K562 (cell line): Measurements from ENCODE around the gene BCR.

Experiments
- BHLHE40 ChIP-seq: IDR thresholded peaks from 2 replicates; pipeline ENCODE4 v1.6.1; 2011; ENCODE audit warnings: low read length, improper control_type of control experiment
- CTCF ChIP-seq, 3 experiments: IDR thresholded peaks in 2 of 3; conservative IDR thresholded peaks in 1 of 3; 2 replicates each; pipeline ENCODE4 v1.5.1; 2011 to 2012; ENCODE audit warnings: low read length in 3 of 3, mild to moderate bottlenecking in 3 of 3, control low read depth in 2 of 3, improper control_type of control experiment in 1 of 3, inconsistent platforms in 1 of 3, low read depth in 1 of 3, mixed read lengths in 1 of 3, moderate library complexity in 1 of 3; ENCODE audit not compliant: insufficient read depth in 2 of 3
- EP300 ChIP-seq: IDR thresholded peaks from 2 replicates; pipeline ENCODE4 v1.6.1; 2012; ENCODE audit warnings: low read length, improper control_type of control experiment
- HNRNPL ChIP-seq: fragments of 200-400 bp; formaldehyde crosslinking; IDR thresholded peaks from 2 replicates; pipeline ENCODE4 v1.6.1; 2017; ENCODE audit warnings: low read depth, mild to moderate bottlenecking, low read length
- NELFE ChIP-seq: IDR thresholded peaks from 2 replicates; pipeline ENCODE4 v1.6.1; 2011; ENCODE audit warnings: mild to moderate bottlenecking; ENCODE audit not compliant: insufficient read depth, insufficient read length
- RBM34 ChIP-seq: fragments of 200-400 bp; formaldehyde crosslinking; IDR thresholded peaks from 2 replicates; pipeline ENCODE4 v1.6.1; 2018; ENCODE audit warnings: low read length, borderline replicate concordance; ENCODE audit not compliant: insufficient read depth
- SMC3 ChIP-seq: conservative IDR thresholded peaks from 2 replicates; pipeline ENCODE4 v1.6.1; 2011; ENCODE audit warnings: low read depth, low read length, improper control_type of control experiment; ENCODE audit not compliant: insufficient read depth
- THAP7 ChIP-seq: fragments of 250-450 bp; sonication (Bioruptor Pico); IDR thresholded peaks from 2 replicates; pipeline ENCODE4 v1.5.0; 2021
- ZBTB33 ChIP-seq: sonication (generic); formaldehyde crosslinking; IDR thresholded peaks from 2 replicates; pipeline ENCODE4 v1.8.1; 2023; ENCODE audit warnings: mild to moderate bottlenecking, missing genetic modification reagents
- ZBTB8A ChIP-seq: fragments of 450-650 bp; IDR thresholded peaks from 2 replicates; pipeline ENCODE4 v1.6.1; 2018; ENCODE audit warnings: mild to moderate bottlenecking, moderate library complexity; ENCODE audit not compliant: partially characterized antibody
- ZNF274 ChIP-seq: IDR thresholded peaks from 2 replicates; pipeline ENCODE4 v1.6.1; 2011; ENCODE audit warnings: low read depth, mild to moderate bottlenecking, low read length, moderate library complexity, borderline replicate concordance
- TF ChIP-seq, protein P1 (sequence below), 2 experiments: IDR thresholded peaks; 2 replicates each; pipeline ENCODE4 v1.6.1; 2012; ENCODE audit warnings: improper control_type of control experiment in 2 of 2, low read depth in 2 of 2, low read length in 2 of 2, borderline replicate concordance in 1 of 2

DNA sequence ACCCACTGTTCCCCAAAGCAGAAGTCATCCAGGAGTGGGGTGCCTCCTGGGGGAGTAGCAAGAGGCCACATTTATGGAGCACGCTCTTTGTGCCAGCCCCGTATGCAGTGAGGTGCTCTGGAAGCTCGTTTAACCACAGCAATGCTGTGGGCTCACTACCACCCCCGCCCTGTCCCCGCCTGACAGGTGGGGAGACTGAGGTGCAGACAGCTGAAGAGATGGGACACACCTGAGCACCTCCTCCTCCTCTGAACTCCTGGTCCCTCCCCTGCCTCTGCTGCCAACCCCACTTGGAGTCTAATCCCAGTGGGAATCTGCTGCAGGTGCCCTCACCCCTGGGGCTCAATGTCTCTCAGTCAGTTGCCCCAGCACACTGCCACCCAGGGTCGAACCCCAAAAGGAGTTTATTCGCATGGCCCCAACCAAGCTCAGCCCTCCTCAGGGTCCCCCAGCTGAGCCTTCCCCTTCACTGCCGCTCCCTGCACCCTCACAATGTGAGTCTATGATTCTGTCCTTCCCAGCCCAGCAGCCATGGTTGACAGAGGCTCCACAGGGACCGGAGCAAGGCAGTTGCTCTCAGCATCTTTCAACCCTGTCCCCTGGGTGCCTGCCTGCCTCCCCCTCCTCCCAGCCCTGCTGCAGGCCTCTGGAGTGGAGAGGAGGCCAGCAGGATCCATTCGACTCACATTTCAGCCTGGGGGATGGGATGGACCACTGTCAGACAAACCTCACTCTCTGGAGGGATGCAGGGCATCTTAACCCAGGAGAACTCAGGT is 13.3 kb upstream of the BCR start:
- TF ChIP-seq SMC3: peak; percentile 19; the same call in 1 of the 2 replicates
- TF ChIP-seq ZBTB8A: no peak
- no peak for TF ChIP-seq CTCF (IDR thresholded peaks at IDR 0.05 in 2 of 3, conservative IDR thresholded peaks at IDR 0.05 in 1 of 3; ENCODE audit: insufficient read depth in 2 of 3, low read depth in 1 of 3, low read length in 3 of 3)
- TF ChIP-seq HNRNPL: no peak
- no peak for TF ChIP-seq THAP7
- TF ChIP-seq NELFE: no peak
- no peak for TF ChIP-seq ZBTB33 (CRISPR knock-in tag)
- TF ChIP-seq RBM34: no peak
- no peak for TF ChIP-seq EP300
- TF ChIP-seq BHLHE40: peak; percentile 41; the same call in 1 of the 2 replicates
- TF ChIP-seq ZNF274: no peak
- TF ChIP-seq, protein P1, sequence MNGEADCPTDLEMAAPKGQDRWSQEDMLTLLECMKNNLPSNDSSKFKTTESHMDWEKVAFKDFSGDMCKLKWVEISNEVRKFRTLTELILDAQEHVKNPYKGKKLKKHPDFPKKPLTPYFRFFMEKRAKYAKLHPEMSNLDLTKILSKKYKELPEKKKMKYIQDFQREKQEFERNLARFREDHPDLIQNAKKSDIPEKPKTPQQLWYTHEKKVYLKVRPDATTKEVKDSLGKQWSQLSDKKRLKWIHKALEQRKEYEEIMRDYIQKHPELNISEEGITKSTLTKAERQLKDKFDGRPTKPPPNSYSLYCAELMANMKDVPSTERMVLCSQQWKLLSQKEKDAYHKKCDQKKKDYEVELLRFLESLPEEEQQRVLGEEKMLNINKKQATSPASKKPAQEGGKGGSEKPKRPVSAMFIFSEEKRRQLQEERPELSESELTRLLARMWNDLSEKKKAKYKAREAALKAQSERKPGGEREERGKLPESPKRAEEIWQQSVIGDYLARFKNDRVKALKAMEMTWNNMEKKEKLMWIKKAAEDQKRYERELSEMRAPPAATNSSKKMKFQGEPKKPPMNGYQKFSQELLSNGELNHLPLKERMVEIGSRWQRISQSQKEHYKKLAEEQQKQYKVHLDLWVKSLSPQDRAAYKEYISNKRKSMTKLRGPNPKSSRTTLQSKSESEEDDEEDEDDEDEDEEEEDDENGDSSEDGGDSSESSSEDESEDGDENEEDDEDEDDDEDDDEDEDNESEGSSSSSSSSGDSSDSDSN (IDR thresholded peaks at IDR 0.05; ENCODE audit: borderline replicate concordance in 1 of 2, low read depth in 2 of 2, low read length in 2 of 2): 0 out of 4 replicates have a peak, but pooled peaks of 1 of the 2 experiments have one; percentile 19
